PC-3 (cell line): ENCODE results near the gene EVPL.
"Not testable (repeated sequence)": the region's sequence is repeated elsewhere in the genome, so short reads cannot be mapped to it uniquely, and the experiment has no call there.

Experiments
- EZH2 ChIP-seq: fragments of 300-600 bp; sonication (generic); IDR thresholded peaks from one replicate; pipeline ENCODE4 v1.6.1; 2017; ENCODE audit warnings: antibody characterized with exemption, mild to moderate bottlenecking, low read length; ENCODE audit not compliant: unreplicated experiment
- TF ChIP-seq, protein P1 (sequence below): fragments of 300-600 bp; sonication (generic); conservative IDR thresholded peaks from 2 replicates; pipeline ENCODE4 v1.5.1; 2017; ENCODE audit warnings: antibody characterized with exemption, low read depth, mild to moderate bottlenecking, low read length

GRCh38 chr17:76058264-76058663 lies 31.2 kb upstream of the EVPL start:
- TF ChIP-seq, protein P1, sequence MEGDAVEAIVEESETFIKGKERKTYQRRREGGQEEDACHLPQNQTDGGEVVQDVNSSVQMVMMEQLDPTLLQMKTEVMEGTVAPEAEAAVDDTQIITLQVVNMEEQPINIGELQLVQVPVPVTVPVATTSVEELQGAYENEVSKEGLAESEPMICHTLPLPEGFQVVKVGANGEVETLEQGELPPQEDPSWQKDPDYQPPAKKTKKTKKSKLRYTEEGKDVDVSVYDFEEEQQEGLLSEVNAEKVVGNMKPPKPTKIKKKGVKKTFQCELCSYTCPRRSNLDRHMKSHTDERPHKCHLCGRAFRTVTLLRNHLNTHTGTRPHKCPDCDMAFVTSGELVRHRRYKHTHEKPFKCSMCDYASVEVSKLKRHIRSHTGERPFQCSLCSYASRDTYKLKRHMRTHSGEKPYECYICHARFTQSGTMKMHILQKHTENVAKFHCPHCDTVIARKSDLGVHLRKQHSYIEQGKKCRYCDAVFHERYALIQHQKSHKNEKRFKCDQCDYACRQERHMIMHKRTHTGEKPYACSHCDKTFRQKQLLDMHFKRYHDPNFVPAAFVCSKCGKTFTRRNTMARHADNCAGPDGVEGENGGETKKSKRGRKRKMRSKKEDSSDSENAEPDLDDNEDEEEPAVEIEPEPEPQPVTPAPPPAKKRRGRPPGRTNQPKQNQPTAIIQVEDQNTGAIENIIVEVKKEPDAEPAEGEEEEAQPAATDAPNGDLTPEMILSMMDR = not testable (repeated sequence)
- not testable (repeated sequence) for TF ChIP-seq EZH2
